Measurements from ENCODE around the gene SNX25.
"Not testable (repeated sequence)": the region's sequence is repeated elsewhere in the genome, so short reads cannot be mapped to it uniquely, and the experiment has no call there.

SNX25 gene

GRCh38 chr4:185359767-185360446, 150.5 kb downstream of the SNX25 start:
- H3K27me3 ChIP-seq (ENCODE audit: control insufficient read depth, insufficient read depth, low read length): no peaks in the 10 kb centered on the region
- H3K4me3 ChIP-seq (ENCODE audit: low read depth, low read length): no peak overlapping the region
- H3K4me1 ChIP-seq (ENCODE audit: control insufficient read depth, insufficient read depth, low read length): peaks cover 7% of the 10 kb centered on the region; the same call in 1 of the 2 replicates
- H3K9ac ChIP-seq (ENCODE audit: low read depth, low read length): no peak overlapping the region
- peaks cover 14% of the 10 kb centered on the region for H3K36me3 ChIP-seq (ENCODE audit: control insufficient read depth, insufficient read depth, low read length)
- H3K9me3 ChIP-seq (ENCODE audit: control insufficient read depth, insufficient read depth, low read length): no peaks in the 10 kb centered on the region
- H3K27ac ChIP-seq (ENCODE audit: low read depth, low read length): no peak overlapping the region

GRCh38 chr4:185361872-185362271, 152.5 kb downstream of the SNX25 start:
- Histone ChIP-seq H3K9ac (ENCODE audit: low read depth, low read length) (no peak overlapping the region), H3K36me3 (ENCODE audit: control insufficient read depth, insufficient read depth, low read length) (peaks cover 14% of the 10 kb centered on the region), H3K27ac (ENCODE audit: low read depth, low read length) (no peak overlapping the region), H3K4me3 (ENCODE audit: low read depth, low read length) (no peak overlapping the region), H3K27me3 (ENCODE audit: control insufficient read depth, insufficient read depth, low read length) (no peaks in the 10 kb centered on the region), H3K4me1 (ENCODE audit: control insufficient read depth, insufficient read depth, low read length) (peaks cover 7% of the 10 kb centered on the region; the same call in 1 of the 2 replicates), H3K9me3 (ENCODE audit: control insufficient read depth, insufficient read depth, low read length) (no peaks in the 10 kb centered on the region)

- H3K27ac ChIP-seq (ENCODE audit: low read depth, low read length); H3K27me3 ChIP-seq (ENCODE audit: control insufficient read depth, insufficient read depth, low read length); H3K4me3 ChIP-seq (ENCODE audit: low read depth, low read length); H3K9me3 ChIP-seq (ENCODE audit: control insufficient read depth, insufficient read depth, low read length); H3K4me1 ChIP-seq (ENCODE audit: control insufficient read depth, insufficient read depth, low read length); H3K9ac ChIP-seq (ENCODE audit: low read depth, low read length): not testable (repeated sequence)
- peaks cover 14% of the 10 kb centered on the region for H3K36me3 ChIP-seq (ENCODE audit: control insufficient read depth, insufficient read depth, low read length)
These were observed 153.2 kb downstream of the SNX25 start for GRCh38 chr4:185362570-185362969.

GRCh38 chr4:185363251-185363650, 153.9 kb downstream of the SNX25 start:
- Histone ChIP-seq H3K9me3 (ENCODE audit: control insufficient read depth, insufficient read depth, low read length) (no peaks in the 10 kb centered on the region), H3K36me3 (ENCODE audit: control insufficient read depth, insufficient read depth, low read length) (peaks cover 9% of the 10 kb centered on the region), H3K9ac (ENCODE audit: low read depth, low read length) (no peak overlapping the region), H3K27ac (ENCODE audit: low read depth, low read length) (no peak overlapping the region), H3K4me1 (ENCODE audit: control insufficient read depth, insufficient read depth, low read length) (peaks cover 7% of the 10 kb centered on the region; the same call in 1 of the 2 replicates), H3K27me3 (ENCODE audit: control insufficient read depth, insufficient read depth, low read length) (no peaks in the 10 kb centered on the region), H3K4me3 (ENCODE audit: low read depth, low read length) (no peak overlapping the region)

- Histone ChIP-seq H3K27ac (ENCODE audit: low read depth, low read length) (no peak overlapping the region), H3K9me3 (ENCODE audit: control insufficient read depth, insufficient read depth, low read length) (no peaks in the 10 kb centered on the region), H3K36me3 (ENCODE audit: control insufficient read depth, insufficient read depth, low read length) (peaks cover 4% of the 10 kb centered on the region), H3K4me3 (ENCODE audit: low read depth, low read length) (no peak overlapping the region), H3K9ac (ENCODE audit: low read depth, low read length) (no peak overlapping the region), H3K27me3 (ENCODE audit: control insufficient read depth, insufficient read depth, low read length) (no peaks in the 10 kb centered on the region), H3K4me1 (ENCODE audit: control insufficient read depth, insufficient read depth, low read length) (peaks cover 12% of the 10 kb centered on the region; the same call in 1 of the 2 replicates)
These were observed 155.5 kb downstream of the SNX25 start for GRCh38 chr4:185364886-185365285.

GRCh38 chr4:185369731-185370130, 160.3 kb downstream of the SNX25 start:
- no peak overlapping the region for H3K4me3 ChIP-seq (ENCODE audit: low read depth, low read length)
- H3K9ac ChIP-seq (ENCODE audit: low read depth, low read length): no peak overlapping the region
- no peak overlapping the region for H3K27ac ChIP-seq (ENCODE audit: low read depth, low read length)
- H3K27me3 ChIP-seq (ENCODE audit: control insufficient read depth, insufficient read depth, low read length): no peaks in the 10 kb centered on the region
- peaks cover 9% of the 10 kb centered on the region; the same call in 1 of the 2 replicates for H3K4me1 ChIP-seq (ENCODE audit: control insufficient read depth, insufficient read depth, low read length)
- no peaks in the 10 kb centered on the region for H3K9me3 ChIP-seq (ENCODE audit: control insufficient read depth, insufficient read depth, low read length)
- H3K36me3 ChIP-seq (ENCODE audit: control insufficient read depth, insufficient read depth, low read length): peaks cover 2% of the 10 kb centered on the region; the same call in 1 of the 2 replicates

- Histone ChIP-seq H3K27ac (ENCODE audit: low read depth, low read length) (no peak overlapping the region), H3K9me3 (ENCODE audit: control insufficient read depth, insufficient read depth, low read length) (no peaks in the 10 kb centered on the region), H3K4me3 (ENCODE audit: low read depth, low read length) (no peak overlapping the region), H3K9ac (ENCODE audit: low read depth, low read length) (no peak overlapping the region), H3K4me1 (ENCODE audit: control insufficient read depth, insufficient read depth, low read length) (peaks cover 9% of the 10 kb centered on the region; the same call in 1 of the 2 replicates), H3K36me3 (ENCODE audit: control insufficient read depth, insufficient read depth, low read length) (peaks cover 2% of the 10 kb centered on the region; the same call in 1 of the 2 replicates), H3K27me3 (ENCODE audit: control insufficient read depth, insufficient read depth, low read length) (no peaks in the 10 kb centered on the region)
These were observed 161.0 kb downstream of the SNX25 start for GRCh38 chr4:185370268-185370949.

GRCh38 chr4:185371702-185372101, 162.3 kb downstream of the SNX25 start:
- Histone ChIP-seq H3K4me3 (ENCODE audit: low read depth, low read length) (no peak overlapping the region), H3K36me3 (ENCODE audit: control insufficient read depth, insufficient read depth, low read length) (peaks cover 2% of the 10 kb centered on the region; the same call in 1 of the 2 replicates), H3K9me3 (ENCODE audit: control insufficient read depth, insufficient read depth, low read length) (no peaks in the 10 kb centered on the region), H3K27ac (ENCODE audit: low read depth, low read length) (no peak overlapping the region), H3K27me3 (ENCODE audit: control insufficient read depth, insufficient read depth, low read length) (no peaks in the 10 kb centered on the region), H3K9ac (ENCODE audit: low read depth, low read length) (no peak overlapping the region), H3K4me1 (ENCODE audit: control insufficient read depth, insufficient read depth, low read length) (peaks cover 9% of the 10 kb centered on the region; the same call in 1 of the 2 replicates)

GRCh38 chr4:185374027-185374426, 164.6 kb downstream of the SNX25 start:
- peaks cover 20% of the 10 kb centered on the region for H3K4me1 ChIP-seq (ENCODE audit: control insufficient read depth, insufficient read depth, low read length)
- no peaks in the 10 kb centered on the region for H3K27me3 ChIP-seq (ENCODE audit: control insufficient read depth, insufficient read depth, low read length)
- H3K9me3 ChIP-seq (ENCODE audit: control insufficient read depth, insufficient read depth, low read length): no peaks in the 10 kb centered on the region
- H3K9ac ChIP-seq (ENCODE audit: low read depth, low read length): no peak overlapping the region
- H3K4me3 ChIP-seq (ENCODE audit: low read depth, low read length): no peak overlapping the region
- peaks cover 2% of the 10 kb centered on the region; the same call in 1 of the 2 replicates for H3K36me3 ChIP-seq (ENCODE audit: control insufficient read depth, insufficient read depth, low read length)
- H3K27ac ChIP-seq (ENCODE audit: low read depth, low read length): no peak overlapping the region

- no peak overlapping the region for H3K27ac ChIP-seq (ENCODE audit: low read depth, low read length)
- peaks cover 2% of the 10 kb centered on the region; the same call in 1 of the 2 replicates for H3K36me3 ChIP-seq (ENCODE audit: control insufficient read depth, insufficient read depth, low read length)
- H3K4me3 ChIP-seq (ENCODE audit: low read depth, low read length): no peak overlapping the region
- H3K9me3 ChIP-seq (ENCODE audit: control insufficient read depth, insufficient read depth, low read length): no peaks in the 10 kb centered on the region
- peaks cover 19% of the 10 kb centered on the region for H3K4me1 ChIP-seq (ENCODE audit: control insufficient read depth, insufficient read depth, low read length)
- H3K27me3 ChIP-seq (ENCODE audit: control insufficient read depth, insufficient read depth, low read length): no peaks in the 10 kb centered on the region
- no peak overlapping the region for H3K9ac ChIP-seq (ENCODE audit: low read depth, low read length)
These were observed 165.2 kb downstream of the SNX25 start for GRCh38 chr4:185374573-185374972.

- Histone ChIP-seq H3K36me3 (ENCODE audit: control insufficient read depth, insufficient read depth, low read length) (no peaks in the 10 kb centered on the region; the same call in 1 of the 2 replicates), H3K4me3 (ENCODE audit: low read depth, low read length) (no peak overlapping the region), H3K4me1 (ENCODE audit: control insufficient read depth, insufficient read depth, low read length) (peaks cover 12% of the 10 kb centered on the region), H3K9me3 (ENCODE audit: control insufficient read depth, insufficient read depth, low read length) (no peaks in the 10 kb centered on the region), H3K9ac (ENCODE audit: low read depth, low read length) (no peak overlapping the region), H3K27ac (ENCODE audit: low read depth, low read length) (no peak overlapping the region), H3K27me3 (ENCODE audit: control insufficient read depth, insufficient read depth, low read length) (no peaks in the 10 kb centered on the region)
These were observed 168.9 kb downstream of the SNX25 start for GRCh38 chr4:185378264-185378663.
